Kidney epithelial cell (primary cell): Measurements from ENCODE around the gene GTF2A1L. TPM values are rescaled to one million over a fixed set of nuclear protein-coding genes. Genes with fewer than 3 reads are reported as not detected.

Experiments
- total RNA-seq: library from RNA; depleted of rRNA; stranded (reverse); fragments of >200 nt; gene quantifications from 2 replicates; pipeline ENCODE4 v1.2.3, GENCODE V29; 2015

The GTF2A1L gene
- total RNA-seq, 1 donor from 2014 or later, result 0.67 TPM

Other genes starting within 250 kb of the GTF2A1L start
- 23.6 and 37.4 TPM in 2 replicates for gene PPP1R21, start 177.1 kb upstream of the GTF2A1L start, total RNA-seq
- gene STON1, start 87.7 kb upstream of the GTF2A1L start, total RNA-seq, result 0.88 and 2.9 TPM in 2 replicates
- gene LHCGR, start 137.9 kb downstream of the GTF2A1L start, total RNA-seq, result not detected in 2 replicates